ENCODE data around the gene HAND1.

HAND1 gene

DNA sequence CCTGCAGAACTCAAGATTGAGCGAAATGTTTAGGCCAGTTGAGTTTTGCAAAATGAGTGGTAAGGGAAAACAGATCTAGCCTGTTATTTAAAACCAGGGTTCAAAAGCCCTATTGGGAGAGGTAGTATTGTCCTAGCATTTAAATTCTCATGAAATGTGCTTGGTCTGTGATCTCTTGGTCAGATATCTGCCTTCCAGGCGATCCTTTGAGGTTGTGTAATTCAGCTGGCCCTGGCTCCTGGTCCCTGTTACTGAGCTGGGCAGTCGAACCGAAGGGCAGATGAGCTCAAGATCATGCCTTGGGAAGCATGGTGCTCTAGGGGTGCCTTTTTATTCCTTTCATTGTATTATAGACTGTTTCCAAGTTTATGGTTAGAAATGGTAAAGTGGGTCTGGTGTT is 17.9 kb downstream of the HAND1 start:
- no peak for DNase-seq (ENCODE audit: low read depth, low spot score)
- TF ChIP-seq, protein P1, sequence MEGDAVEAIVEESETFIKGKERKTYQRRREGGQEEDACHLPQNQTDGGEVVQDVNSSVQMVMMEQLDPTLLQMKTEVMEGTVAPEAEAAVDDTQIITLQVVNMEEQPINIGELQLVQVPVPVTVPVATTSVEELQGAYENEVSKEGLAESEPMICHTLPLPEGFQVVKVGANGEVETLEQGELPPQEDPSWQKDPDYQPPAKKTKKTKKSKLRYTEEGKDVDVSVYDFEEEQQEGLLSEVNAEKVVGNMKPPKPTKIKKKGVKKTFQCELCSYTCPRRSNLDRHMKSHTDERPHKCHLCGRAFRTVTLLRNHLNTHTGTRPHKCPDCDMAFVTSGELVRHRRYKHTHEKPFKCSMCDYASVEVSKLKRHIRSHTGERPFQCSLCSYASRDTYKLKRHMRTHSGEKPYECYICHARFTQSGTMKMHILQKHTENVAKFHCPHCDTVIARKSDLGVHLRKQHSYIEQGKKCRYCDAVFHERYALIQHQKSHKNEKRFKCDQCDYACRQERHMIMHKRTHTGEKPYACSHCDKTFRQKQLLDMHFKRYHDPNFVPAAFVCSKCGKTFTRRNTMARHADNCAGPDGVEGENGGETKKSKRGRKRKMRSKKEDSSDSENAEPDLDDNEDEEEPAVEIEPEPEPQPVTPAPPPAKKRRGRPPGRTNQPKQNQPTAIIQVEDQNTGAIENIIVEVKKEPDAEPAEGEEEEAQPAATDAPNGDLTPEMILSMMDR (IDR thresholded peaks at IDR 0.05; ENCODE audit: insufficient read depth, low read length, missing control alignments): no peak
- CTCF ChIA-PET: interaction anchor here (1.8 to 13.3 kb wide), 5 partner anchors 7 to 388 kb away, joined by 4 to 228 read pairs (median 37); no protein-coding TSS in a partner anchor
- POLR2A ChIA-PET: interaction anchor here (0.6 kb wide), 1 partner anchor 248 kb away, joined by 4 read pairs; no protein-coding TSS in a partner anchor
- no peak overlapping the region for H3K4me3 ChIP-seq (ENCODE audit: low read depth, low read length)

DNA sequence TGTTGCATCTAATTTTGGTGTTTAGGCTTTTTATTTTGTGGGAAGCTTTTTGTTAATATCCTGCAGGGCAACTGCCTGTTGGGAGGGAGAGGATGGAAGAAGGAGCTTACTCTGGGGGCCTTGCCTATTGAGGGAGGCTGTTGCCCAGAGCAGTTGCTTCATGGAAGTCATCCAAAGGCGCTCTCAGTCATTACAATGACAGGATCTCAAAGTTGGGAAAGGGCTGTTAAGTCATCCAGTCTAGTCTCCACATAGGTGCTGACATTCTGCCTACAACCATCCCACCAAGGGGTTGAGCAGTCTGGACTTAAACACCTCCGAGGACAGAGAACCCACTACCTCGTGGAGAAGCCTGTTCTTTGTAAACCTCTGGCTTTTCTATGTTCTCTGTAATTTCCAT is 19.0 kb downstream of the HAND1 start:
- H3K4me3 ChIP-seq (ENCODE audit: low read depth, low read length): no peak overlapping the region
- POLR2A ChIA-PET: no interaction called here
- no peak for DNase-seq (ENCODE audit: low read depth, low spot score)
- CTCF ChIA-PET: interaction anchor here (5.7 to 7.8 kb wide), 2 partner anchors 8 to 9 kb away, joined by 37 to 47 read pairs; no protein-coding TSS in a partner anchor
- TF ChIP-seq, protein P1 (IDR thresholded peaks at IDR 0.05; ENCODE audit: insufficient read depth, low read length, missing control alignments): no peak

DNA sequence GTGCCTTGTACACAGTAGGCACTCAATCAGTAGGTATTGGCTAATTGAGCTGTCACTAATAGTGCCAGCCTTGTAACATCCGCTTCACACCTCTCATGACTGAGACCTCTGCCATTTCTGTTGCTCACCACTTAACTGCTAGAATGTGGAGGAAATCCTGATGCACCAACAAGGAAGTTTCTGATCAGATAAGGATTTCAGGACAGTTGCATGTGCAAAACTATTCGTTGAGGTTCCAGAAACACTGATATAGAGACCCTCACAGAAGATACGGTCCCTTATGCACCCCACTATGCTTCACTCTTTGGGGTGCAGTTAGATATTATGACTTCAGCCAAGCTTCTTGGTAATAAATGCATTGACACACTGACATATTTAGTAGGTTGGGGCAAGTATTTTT is 21.5 kb downstream of the HAND1 start:
- no peak overlapping the region for H3K4me3 ChIP-seq (ENCODE audit: low read depth, low read length)
- DNase-seq (ENCODE audit: low read depth, low spot score): no peak
- ChIA-PET CTCF (interaction anchor here (0.9 to 5.7 kb wide), 3 partner anchors 11 to 153 kb away, joined by 3 to 47 read pairs (median 3); no protein-coding TSS in a partner anchor), POLR2A (no interaction called here)
- TF ChIP-seq, protein P1 (IDR thresholded peaks at IDR 0.05; ENCODE audit: insufficient read depth, low read length, missing control alignments): no peak

DNA sequence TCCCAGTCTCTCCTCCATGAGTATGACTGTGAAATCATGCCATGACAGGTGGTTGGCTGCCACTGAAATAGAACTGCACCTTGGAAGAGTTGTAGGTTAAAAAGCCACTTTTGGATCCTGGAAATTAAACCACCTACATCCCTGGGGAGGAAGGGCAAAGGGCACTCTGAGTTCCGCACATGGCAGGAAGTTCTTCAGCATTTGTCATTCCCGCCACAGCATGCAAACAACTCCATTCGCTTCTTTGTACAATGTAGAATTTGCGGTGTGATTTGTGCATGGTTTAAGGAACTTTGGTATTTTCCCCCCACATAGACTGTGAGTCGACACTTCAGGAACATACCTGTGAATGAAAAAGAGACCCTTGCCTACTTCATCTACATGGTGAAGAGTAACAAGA is 22.4 kb downstream of the HAND1 start:
- POLR2A ChIA-PET: no interaction called here
- no peak overlapping the region for H3K4me3 ChIP-seq (ENCODE audit: low read depth, low read length)
- DNase-seq (ENCODE audit: low read depth, low spot score): no peak
- TF ChIP-seq, protein P1 (IDR thresholded peaks at IDR 0.05; ENCODE audit: insufficient read depth, low read length, missing control alignments): no peak
- CTCF ChIA-PET: interaction anchor here (0.5 to 5.7 kb wide), 2 partner anchors 12 to 154 kb away, joined by 3 to 47 read pairs; no protein-coding TSS in a partner anchor

DNA sequence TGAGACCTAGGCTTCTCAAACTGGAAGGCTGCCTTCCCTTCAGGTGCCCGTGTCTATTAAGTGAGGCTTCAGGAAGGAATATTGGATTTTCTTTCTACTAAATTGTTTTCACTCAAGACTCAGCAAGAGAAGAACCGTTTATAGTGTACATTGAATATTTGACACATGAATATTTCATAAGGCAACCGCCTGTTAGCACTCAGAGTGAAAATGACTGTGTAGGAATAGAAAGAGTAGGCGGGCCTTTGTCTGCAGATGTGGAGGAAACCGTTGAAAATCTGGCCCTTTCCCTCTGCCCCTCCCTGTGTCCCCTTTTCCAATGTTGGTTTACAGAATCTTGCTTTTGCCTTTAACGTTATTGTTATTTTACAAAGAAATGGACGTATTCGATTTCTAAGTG is 26.1 kb downstream of the HAND1 start:
- DNase-seq (ENCODE audit: low read depth, low spot score): no peak
- no peak overlapping the region for H3K4me3 ChIP-seq (ENCODE audit: low read depth, low read length)
- ChIA-PET POLR2A (no interaction called here), CTCF (interaction anchor here (0.6 to 2.6 kb wide), 4 partner anchors 14 to 374 kb away, joined by 3 to 12 read pairs (median 6); no protein-coding TSS in a partner anchor)
- TF ChIP-seq, protein P1 (IDR thresholded peaks at IDR 0.05; ENCODE audit: insufficient read depth, low read length, missing control alignments): no peak

DNA sequence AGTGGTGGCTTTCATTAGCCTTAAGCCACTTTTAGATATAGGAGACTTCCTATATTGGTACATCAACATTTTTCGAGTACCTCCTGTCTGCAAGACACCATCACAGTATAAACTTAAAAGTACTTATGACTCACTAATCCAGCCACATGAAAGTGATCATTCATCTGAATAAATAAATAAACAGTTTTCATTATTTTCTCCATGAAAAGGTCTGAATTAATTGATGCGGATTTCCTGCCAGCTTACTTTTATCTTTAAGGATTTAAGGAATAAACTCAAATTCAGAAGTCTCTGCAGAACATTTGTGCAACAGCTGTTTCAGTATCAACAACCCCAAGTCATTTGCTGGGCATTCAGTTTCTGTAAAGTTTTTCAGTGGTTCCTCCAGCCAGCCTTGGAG is 28.2 kb downstream of the HAND1 start:
- ChIA-PET CTCF (interaction anchor here (1.0 to 5.7 kb wide), 5 partner anchors 12 to 382 kb away, joined by 3 to 44 read pairs (median 4); no protein-coding TSS in a partner anchor), POLR2A (no interaction called here)
- DNase-seq (ENCODE audit: low read depth, low spot score): no peak
- TF ChIP-seq, protein P1 (IDR thresholded peaks at IDR 0.05; ENCODE audit: insufficient read depth, low read length, missing control alignments): no peak
- H3K4me3 ChIP-seq (ENCODE audit: low read depth, low read length): no peak overlapping the region
